Loucy (cell line): Measurements from ENCODE around the gene ATP6V0E2.

Experiments
- CTCF ChIP-seq: fragments of 200-600 bp; sonication (generic); conservative IDR thresholded peaks from 2 replicates; pipeline ENCODE4 v1.5.1; 2014; ENCODE audit warnings: mild to moderate bottlenecking, antibody characterized with exemption, low read length
- EZH2phosphoT487 ChIP-seq: fragments of 200-600 bp; IDR thresholded peaks from 2 replicates; pipeline ENCODE4 v1.6.1; 2018; ENCODE audit warnings: antibody characterized with exemption, mild to moderate bottlenecking, moderate library complexity, borderline replicate concordance

- TF ChIP-seq CTCF, result no peak
- no peak for TF ChIP-seq EZH2phosphoT487
Measured at GRCh38 chr7:149870701-149871483, 2.9 kb upstream of the ATP6V0E2 start.
